Activated CD4-positive, alpha-beta T cell treated with anti-CD3 and anti-CD28 coated beads, Interleukin-2, amount 50 U/mL, for 4 hours (primary cell): ENCODE measurements around the gene ALCAM.
"Not testable (repeated sequence)": the region's sequence is repeated elsewhere in the genome, so short reads cannot be mapped to it uniquely, and the experiment has no call there.

Experiments
- DNase-seq, 2 experiments: peaks; one replicate each; pipeline ENCODE4 v3.0.0-alpha.2; 2020

The ALCAM gene

GRCh38 chr3:105603516-105603915 is 236.8 kb downstream of the ALCAM start:
- not testable (repeated sequence) for DNase-seq

GRCh38 chr3:105606016-105606415 is 239.3 kb downstream of the ALCAM start:
- no peak for DNase-seq

DNA sequence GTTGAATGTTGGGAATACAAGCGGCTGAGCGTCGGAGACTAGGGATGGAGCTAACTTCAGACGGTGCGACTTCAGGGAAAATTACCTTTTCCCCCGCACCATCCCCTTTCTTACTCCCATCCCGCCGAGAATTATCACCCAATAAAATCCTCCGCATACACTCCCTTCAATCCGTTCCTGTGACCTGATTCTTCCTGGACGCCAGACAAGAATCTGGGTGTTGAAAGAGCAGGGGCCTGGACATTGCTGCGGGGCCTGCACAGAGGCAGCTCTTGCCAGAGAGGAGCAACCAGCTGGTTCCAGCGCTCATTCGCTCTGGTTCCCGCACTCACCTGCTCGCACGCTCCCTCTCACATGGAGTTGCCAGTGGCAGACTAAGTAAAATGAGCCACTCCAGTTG is 241.9 kb downstream of the ALCAM start:
- no peak for DNase-seq

DNA sequence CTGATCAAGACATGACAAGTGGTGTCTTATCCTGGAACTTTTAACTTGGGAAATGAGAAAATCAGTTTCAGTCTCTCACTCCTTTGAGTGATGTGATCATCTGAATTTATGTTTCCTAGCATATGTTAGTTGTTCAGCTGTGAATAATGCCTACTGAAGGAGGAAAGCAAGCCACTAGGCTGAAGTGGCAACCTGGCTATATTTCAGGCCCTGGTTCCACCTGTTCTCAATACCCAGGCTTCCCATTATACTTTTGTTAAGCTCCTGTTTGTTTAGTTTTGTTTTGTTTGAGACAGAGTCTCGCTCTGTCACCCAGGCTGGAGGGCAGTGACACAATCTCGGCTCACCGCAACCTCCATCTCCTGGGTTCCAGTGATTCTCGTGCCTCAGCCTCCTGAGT is 243.8 kb downstream of the ALCAM start:
- no peak for DNase-seq

GRCh38 chr3:105611304-105612192 is 244.8 kb downstream of the ALCAM start:
- DNase-seq, result no peak

DNA sequence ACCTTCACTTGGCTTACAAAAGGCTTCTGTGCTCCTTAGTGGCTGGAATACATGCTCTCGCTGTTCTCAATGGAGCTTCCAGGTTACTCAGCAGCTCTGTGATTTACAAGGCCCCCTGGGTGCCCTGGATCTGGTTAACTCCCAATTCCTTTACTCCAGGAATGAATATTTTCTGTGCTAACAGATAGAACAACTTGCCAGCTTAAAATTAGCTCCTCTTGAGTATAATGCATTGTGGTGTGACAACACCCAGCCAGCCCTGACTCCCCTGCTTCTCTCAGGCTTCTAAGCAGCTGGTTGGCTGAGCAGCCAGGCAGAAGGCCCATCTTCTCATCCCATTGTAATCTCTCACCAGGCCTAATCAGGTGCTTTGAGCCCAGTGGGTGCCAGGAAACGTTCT is 246.4 kb downstream of the ALCAM start:
- no peak for DNase-seq

- DNase-seq, result no peak
Observed at GRCh38 chr3:105614288-105615030, 247.8 kb downstream of the ALCAM start.

DNA sequence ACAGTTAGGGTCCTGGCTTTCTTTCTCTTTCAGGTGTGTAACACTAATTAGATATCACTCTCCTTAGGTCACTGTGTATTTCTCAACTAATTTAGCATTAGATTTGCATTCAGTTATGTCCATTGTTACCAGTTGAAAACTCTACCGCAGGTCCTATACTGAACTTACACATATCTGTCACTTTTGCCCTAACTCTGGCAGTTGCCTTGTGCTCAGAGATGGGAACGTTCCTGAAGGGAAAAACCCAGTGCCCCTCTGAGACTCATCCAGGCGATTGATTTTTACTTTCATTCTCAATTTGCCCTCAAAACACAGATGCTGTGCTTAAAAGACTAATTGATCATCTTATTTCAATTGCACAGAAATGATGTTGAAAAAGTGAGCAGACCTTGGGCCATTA is 249.1 kb downstream of the ALCAM start:
- no peak for DNase-seq

DNA sequence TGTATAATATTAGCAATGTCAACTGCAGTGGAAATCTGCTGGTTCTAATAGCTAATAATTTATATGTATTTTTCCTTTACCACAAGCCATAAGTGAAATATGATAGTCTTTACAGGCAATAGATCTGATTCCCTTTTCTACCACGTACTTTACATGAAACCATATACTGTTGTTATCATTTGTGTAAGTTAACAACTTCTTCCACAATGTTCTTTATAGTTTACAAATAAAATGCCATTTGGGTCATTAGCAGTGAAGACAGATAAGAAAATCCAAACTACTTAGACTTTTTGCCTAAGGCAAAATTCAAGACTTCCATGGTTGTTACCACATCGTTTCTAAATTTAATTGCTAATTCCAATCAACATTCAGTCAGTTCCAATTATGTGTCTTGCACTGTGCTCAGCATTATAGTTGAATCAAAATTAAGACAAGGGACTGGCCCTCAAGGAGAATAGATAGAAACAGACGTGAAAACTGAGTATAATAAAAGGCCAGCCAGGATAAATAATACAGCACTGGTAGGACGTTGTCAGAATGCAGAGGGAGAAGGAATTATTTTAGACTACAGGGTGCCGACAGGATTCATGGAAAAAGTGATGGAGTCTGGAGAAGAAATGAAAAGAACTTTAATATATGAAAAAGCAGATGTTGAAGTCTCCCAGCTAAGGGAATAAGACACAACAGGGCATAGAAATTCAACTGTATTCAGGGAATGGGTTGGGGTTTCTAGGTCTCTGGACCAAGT is 249.8 kb downstream of the ALCAM start:
- DNase-seq, result no peak

- no peak for DNase-seq
Observed at GRCh38 chr3:105618556-105618955, 251.8 kb downstream of the ALCAM start.

GRCh38 chr3:105619651-105620050 is 252.9 kb downstream of the ALCAM start:
- no peak for DNase-seq

DNA sequence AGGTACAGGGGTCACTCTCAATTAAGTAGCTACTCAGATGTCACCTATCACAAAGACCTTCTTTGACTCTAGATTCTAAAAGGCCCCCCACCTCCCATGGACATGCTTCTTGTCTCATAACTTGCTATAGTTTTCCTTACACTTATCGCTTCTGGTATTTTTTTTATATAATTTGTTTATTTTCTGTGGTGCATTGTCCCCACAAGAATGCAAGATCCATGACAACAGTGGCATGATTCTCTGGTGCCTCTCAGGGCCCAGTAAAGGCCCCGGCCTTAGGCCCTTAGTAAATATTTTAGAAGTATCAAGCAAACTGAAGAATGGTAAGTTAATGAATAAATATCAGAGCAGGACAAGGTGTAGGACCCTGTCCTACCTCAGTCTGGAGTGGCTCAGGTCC is 253.5 kb downstream of the ALCAM start:
- no peak for DNase-seq

DNA sequence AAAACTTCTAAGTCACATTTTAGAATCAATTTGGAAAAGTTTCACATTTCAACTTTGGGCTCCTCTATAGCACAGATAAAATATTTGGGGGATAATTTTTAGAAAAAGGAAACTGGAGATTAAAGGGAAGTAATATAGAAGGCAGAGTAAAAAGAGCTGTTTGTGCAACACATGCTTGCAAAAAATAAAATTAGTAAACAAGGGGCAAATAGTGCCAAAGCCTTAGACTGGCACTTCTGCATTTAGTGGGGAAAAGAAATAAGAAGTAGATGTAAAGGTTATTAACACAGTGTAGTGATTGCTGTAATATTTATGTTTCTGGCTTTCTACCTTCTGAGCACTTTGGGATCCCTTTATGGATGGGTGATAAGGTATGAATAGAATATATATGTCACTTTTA is 255.5 kb downstream of the ALCAM start:
- DNase-seq, result no peak
